ENCODE data around the gene SLC35F2.
"Not testable (repeated sequence)": the region's sequence is repeated elsewhere in the genome, so short reads cannot be mapped to it uniquely, and the experiment has no call there.

SLC35F2 gene, protein sequence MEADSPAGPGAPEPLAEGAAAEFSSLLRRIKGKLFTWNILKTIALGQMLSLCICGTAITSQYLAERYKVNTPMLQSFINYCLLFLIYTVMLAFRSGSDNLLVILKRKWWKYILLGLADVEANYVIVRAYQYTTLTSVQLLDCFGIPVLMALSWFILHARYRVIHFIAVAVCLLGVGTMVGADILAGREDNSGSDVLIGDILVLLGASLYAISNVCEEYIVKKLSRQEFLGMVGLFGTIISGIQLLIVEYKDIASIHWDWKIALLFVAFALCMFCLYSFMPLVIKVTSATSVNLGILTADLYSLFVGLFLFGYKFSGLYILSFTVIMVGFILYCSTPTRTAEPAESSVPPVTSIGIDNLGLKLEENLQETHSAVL

GRCh38 chr11:107858217-107859070 is at the start of gene SLC35F2:
Gene SLC35F2, minus strand, starts transcription at chr11:107858787. Its CDS starts 20 bp downstream, at chr11:107858767.
- DNase-seq (ENCODE audit: low read depth): no peak

DNA sequence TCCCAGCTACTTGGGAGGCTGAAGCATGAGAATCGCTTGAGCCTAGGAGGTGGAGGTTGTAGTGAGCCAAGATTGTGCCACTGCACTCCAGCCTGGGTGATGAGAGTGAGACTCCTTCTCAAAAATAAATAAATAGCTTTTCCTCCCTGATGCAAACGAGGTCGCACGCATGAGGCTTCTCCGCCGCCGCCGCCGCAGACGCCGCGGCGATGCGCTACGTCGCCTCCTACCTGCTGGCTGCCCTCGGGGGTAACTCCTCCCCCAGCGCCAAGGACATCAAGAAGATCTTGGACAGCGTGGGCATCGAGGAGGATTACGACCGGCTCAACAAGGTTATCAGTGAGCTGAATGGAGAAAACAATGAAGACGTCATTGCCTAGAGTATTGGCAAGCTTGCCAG is 49.6 kb upstream of the SLC35F2 start:
- no peak for DNase-seq (ENCODE audit: low read depth)

DNA sequence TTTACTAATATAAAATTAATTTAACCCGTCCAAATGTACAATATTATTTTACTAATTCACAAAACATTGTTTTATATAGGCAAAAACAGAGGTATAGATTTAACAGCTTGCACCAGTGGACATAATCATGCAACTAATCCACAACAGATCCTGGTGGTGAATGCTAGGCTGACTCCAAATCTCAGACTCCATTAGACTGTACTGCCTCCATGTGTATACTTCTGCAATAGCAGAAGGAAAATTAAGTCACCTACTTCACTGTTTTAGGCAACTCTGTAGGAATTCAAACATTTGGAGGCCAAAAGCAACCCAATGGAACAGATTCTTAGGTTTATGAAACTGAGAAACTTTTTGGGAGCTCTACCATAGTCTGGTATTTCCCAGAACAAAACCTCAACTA is 39.7 kb upstream of the SLC35F2 start:
- peak; percentile 60 for DNase-seq (ENCODE audit: low read depth)

DNA sequence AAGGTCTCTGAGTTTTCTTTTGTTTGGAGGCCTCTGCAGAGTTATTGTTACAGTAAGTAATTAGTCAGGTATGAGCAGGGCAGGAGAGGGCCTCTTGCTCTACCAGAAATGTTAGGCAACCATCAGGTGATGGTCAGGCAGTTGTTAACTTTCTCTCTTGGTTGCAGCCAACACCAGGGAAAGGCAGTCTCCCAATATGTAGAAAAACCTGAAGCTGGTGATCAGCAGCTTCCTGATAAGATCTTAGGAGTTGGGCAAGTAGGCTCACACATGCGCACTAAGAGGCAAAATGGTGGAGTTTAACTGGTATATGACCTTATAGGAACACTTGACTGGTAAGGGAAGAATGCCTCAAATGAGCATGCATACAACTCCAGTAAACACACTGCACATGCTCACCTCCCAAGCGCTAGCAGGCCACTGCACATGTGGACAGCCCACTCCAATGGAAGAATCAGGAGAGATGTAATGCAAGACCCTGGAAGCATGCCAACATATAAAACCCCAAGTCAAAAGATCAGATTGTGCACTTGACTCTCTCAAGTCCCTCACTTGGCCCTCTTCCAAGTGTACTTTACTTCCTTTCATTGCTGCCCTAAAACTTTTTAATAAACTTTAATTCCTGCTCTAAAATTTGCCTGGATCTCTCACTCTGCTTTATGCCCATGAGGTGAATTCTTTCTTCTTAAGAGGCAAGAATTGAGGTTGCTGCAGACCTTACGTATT is 23.7 kb upstream of the SLC35F2 start:
- DNase-seq (ENCODE audit: low read depth): no peak

DNA sequence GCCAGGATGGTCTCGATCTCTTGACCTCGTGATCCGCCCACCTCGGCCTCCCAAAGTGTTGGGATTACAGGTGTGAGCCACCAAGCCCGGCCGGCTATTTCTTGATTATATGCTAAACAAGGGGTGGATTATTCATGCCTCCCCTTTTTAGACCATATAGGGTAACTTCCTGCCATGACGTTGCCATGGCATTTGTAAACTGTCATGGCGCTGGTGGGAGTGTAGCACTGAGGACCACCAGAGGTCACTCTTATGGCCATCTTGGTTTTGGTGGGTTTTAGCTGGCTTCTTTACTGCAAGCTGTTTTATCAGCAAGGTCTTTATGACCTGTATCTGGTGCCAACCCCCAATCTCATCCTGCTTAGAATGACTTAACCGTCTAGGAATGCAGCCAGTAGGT is 22.9 kb upstream of the SLC35F2 start:
- DNase-seq (ENCODE audit: low read depth): peak; percentile 30

- peak; percentile 68 for DNase-seq (ENCODE audit: low read depth)
These were observed 17.6 kb upstream of the SLC35F2 start for GRCh38 chr11:107876141-107876540.

DNA sequence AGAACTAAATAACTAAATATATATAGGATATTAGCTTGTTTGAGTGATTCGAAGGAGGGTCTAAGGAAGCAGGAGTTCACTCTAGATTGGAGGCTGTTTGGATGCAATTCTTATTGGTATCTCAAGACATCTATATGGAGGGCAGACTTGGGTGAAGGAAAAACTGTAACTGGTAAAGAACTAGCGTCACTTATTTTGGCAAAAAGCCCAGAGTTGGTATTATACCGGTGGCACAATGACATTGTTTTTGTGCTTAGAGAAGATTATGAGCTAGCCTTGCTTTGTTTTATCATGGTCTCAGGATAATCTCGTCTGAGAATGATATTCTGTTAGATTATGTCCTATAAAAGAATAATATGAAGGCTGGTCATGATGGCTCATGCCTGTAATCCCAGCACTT is 6.0 kb upstream of the SLC35F2 start:
- no peak for DNase-seq (ENCODE audit: low read depth)

GRCh38 chr11:107860688-107861087 is 2.1 kb upstream of the SLC35F2 start:
- DNase-seq (ENCODE audit: low read depth): no peak

- not testable (repeated sequence) for DNase-seq (ENCODE audit: low read depth)
These were observed 1.6 kb upstream of the SLC35F2 start for GRCh38 chr11:107860240-107860620.

DNA sequence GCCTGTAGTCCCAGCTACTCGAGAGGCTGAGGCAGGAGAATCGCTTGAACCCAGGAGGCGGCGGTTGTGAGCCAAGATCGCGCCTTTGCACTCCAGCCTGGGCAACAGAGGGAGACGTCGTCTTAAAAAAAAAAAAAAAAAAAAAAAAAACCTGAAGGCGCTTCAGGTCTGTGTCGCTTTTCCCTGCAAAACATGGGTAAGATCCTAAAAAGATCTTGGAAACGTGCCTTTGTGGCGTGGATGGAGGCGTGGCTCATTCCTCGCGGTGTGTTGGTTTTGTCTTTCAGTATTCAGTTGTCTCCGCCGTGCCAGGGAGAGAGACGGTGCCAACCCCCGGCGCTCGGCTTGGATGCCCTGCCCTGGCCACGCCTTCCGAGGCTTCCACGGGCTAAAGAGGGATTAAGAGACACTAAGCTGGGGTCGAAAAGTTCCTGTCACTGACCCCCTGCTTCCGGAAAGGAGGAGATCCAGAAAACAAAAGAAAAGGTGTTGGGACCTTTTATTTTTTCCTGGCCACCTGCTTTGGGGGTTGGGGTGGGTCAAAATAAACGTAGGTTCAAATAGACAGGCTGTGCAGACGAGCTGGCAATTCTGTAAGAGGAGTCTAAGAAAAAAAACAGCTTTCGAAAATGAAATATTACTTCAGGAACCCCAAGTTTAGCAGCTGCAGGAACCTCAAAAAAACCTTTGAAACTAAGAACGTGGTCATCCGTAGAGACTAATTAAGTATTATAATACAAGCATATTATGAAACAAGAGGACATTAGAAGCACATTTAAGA is 1.1 kb upstream of the SLC35F2 start:
- no peak for DNase-seq (ENCODE audit: low read depth)

GRCh38 chr11:107857550-107858216 is 904 bp downstream of the SLC35F2 start:
- no peak for DNase-seq (ENCODE audit: low read depth)

GRCh38 chr11:107856981-107857517 is 1.5 kb downstream of the SLC35F2 start:
- no peak for DNase-seq (ENCODE audit: low read depth)

DNA sequence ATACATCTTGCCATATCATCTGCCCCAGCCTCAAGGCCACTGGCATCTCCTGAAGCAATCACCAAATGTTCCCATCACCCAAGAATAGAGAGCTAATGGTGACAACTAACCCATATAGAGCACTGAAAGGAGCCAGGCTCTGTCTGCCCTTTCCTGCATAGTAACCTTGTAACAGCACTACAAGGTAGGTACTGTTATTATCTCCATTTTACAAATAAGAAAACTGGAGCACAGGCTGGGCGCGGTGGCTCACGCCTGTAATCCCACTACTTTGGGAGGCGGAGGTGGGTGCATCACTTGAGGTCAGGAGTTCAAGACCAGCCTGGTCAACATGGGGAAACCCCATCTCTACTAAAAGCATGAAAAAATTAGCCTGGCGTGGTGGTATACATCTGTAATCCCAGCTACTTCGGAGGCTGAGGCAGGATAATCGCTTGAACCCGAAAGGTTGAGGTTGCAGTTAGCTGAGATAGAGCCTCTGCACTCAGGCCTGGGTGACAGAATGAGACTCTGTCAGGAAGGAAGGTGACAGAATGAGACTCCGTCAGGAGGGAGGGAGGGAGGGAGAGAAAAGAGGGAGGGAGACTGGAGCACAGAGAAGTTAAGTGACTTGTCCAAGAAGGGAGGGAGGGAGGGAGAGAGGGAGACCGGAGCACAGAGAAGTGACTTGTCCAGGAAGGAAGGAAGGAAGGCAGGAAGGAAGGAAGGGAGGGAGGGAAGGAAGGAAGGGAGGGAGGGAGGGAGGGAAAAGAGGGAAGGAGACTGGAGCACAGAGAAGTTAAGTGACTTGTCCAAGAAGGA is 2.2 kb downstream of the SLC35F2 start:
- no peak for DNase-seq (ENCODE audit: low read depth)

DNA sequence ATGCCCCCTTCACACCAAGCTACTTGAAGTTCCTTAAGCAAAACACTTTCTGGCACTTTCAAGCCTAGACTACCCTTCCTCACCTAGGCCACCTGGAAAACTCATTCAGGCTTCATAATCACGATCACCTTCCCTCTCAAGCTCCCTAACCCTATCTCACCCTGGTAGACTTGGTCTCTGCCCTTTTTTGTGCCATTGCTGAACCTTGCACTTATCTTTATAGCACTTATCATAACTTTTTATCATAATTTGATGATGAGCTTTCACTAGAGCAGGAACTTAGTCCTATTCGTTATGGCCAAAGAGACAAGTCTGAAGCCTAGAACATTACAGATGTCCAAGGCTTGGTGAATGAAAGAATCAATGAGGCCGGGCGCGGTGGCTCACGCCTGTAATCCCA is 5.5 kb downstream of the SLC35F2 start:
- DNase-seq (ENCODE audit: low read depth): no peak

GRCh38 chr11:107851704-107852310 is 6.8 kb downstream of the SLC35F2 start:
- DNase-seq (ENCODE audit: low read depth): no peak

GRCh38 chr11:107849790-107850189 is 8.8 kb downstream of the SLC35F2 start:
- no peak for DNase-seq (ENCODE audit: low read depth)

GRCh38 chr11:107848345-107848744 is 10.2 kb downstream of the SLC35F2 start:
- no peak for DNase-seq (ENCODE audit: low read depth)

GRCh38 chr11:107847184-107847583 is 11.4 kb downstream of the SLC35F2 start:
- DNase-seq (ENCODE audit: low read depth): no peak

DNA sequence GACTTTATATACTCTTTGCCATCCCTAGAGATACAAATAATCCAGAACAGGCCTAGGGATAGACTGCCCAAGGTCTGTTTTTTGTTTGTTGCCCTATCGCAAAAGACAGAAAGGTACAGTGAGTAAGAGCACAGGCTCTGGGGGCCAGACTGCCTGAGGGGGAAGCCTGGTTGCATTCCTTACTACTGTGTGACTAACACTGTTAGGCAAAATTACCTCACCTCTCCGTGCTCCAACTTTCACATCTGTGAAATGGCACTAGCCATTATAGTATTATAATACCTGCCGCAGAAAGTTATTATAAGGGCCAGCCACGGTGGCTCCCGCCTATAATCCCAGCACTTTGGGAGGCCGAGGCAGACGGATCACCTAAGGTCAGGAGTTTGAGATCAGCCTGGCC is 14.5 kb downstream of the SLC35F2 start:
- DNase-seq (ENCODE audit: low read depth): peak; percentile 79

All from amniotic epithelial cell (primary cell).